HG03460 (cell line): ENCODE results near the gene THAP7.
A peak's percentile ranks its signal among the peaks of the same experiment; 100 is the strongest.
"Not testable (repeated sequence)": the region's sequence is repeated elsewhere in the genome, so short reads cannot be mapped to it uniquely, and the experiment has no call there.

Source experiments
- ATAC-seq: cut with Tn5 transposase; IDR thresholded peaks from one replicate; pipeline ENCODE4 v1.9.1; 2021; ENCODE audit not compliant: unreplicated experiment

THAP7 gene

GRCh38 chr22:21001601-21002325, at the start of gene THAP7:
TSS of gene THAP7 (minus strand) at chr22:21002118. CDS start at chr22:21001911, 207 bp downstream.
- ATAC-seq, result peak; percentile 88

GRCh38 chr22:21051145-21051830, 49.4 kb upstream of the THAP7 start:
- ATAC-seq, result no peak

DNA sequence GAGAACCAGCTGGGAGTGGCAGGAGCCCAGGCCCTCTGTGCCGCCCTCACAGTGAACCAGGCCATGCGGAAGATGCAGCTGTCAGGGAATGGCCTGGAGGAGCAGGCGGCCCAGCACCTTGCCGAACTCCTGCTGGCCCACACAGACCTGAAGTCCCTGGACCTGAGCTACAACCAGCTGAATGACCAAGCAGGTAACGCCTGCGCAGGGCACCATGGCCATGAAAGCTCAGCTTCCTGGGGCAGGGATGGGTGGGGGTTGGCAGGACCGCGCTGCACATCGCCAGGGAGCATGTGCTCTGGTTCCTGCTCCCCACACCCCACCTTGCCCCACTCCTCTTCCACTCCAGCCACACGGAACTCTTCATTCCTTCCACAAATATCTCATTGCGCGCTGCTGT, 47.0 kb upstream of the THAP7 start:
- ATAC-seq, result not testable (repeated sequence)

- ATAC-seq, result not testable (repeated sequence)
Observed at GRCh38 chr22:21048448-21048847, 46.5 kb upstream of the THAP7 start.

DNA sequence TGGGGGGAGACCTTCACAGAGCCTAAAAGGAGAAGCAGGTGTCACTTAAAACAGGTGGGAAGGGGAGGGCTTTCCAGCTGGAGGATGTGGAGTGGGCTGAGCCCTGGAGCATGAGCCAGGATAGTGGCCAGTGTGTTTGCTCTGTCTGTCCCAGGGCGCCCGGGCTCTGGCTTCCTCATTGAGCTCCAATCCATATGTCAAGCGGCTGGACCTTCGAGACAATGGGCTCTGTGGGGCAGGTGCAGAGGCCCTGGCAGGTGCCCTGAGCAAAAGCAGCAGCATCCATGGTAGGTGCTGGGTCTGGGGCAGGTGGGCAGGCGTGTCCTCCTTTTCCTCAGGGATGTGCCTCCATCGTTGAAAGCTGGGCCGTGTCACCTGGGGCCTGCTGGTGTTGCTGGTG, 45.8 kb upstream of the THAP7 start:
- no peak for ATAC-seq

- no peak for ATAC-seq
Observed at GRCh38 chr22:21047035-21047661, 45.2 kb upstream of the THAP7 start.

- ATAC-seq, result peak; percentile 82
Observed at GRCh38 chr22:21045585-21046294, 43.8 kb upstream of the THAP7 start, which contains the start of gene LRRC74B. TSS of gene LRRC74B (plus strand) at chr22:21045946. CDS start at chr22:21045987, 41 bp downstream.

- no peak for ATAC-seq
Observed at GRCh38 chr22:21044931-21045584, 43.1 kb upstream of the THAP7 start.

DNA sequence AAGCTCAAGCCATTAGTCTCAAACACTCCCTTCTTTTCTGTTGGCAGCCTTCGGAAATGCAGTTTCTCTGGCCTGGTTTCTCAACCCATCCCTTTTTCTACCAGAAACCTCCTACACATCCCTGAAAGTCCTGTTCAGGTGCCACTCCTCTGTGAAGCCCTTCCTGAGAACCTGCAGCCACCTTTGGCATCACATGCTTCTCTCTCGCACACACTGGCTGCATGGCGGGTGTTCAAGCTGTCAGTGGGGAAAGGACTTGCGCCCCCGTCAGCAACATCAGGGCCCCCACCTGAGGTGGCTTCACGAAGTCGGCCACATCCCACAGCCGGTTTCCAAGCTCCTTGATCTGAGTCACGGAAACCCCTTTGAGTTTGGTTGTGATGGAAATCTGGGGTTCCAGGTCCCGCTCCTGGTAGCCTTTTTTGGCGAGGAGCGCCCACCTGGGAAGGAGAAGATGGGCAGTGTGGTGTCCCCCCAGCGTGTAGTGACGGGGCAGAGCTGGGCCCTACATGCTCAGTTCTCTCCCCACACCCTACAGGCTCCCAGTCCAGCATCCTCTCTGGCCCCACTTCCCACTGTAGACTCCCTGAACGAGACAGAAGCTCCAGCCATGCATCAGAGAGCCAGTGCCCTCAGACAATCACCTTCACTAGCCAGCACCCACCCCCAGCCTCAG, 42.1 kb upstream of the THAP7 start:
- no peak for ATAC-seq

DNA sequence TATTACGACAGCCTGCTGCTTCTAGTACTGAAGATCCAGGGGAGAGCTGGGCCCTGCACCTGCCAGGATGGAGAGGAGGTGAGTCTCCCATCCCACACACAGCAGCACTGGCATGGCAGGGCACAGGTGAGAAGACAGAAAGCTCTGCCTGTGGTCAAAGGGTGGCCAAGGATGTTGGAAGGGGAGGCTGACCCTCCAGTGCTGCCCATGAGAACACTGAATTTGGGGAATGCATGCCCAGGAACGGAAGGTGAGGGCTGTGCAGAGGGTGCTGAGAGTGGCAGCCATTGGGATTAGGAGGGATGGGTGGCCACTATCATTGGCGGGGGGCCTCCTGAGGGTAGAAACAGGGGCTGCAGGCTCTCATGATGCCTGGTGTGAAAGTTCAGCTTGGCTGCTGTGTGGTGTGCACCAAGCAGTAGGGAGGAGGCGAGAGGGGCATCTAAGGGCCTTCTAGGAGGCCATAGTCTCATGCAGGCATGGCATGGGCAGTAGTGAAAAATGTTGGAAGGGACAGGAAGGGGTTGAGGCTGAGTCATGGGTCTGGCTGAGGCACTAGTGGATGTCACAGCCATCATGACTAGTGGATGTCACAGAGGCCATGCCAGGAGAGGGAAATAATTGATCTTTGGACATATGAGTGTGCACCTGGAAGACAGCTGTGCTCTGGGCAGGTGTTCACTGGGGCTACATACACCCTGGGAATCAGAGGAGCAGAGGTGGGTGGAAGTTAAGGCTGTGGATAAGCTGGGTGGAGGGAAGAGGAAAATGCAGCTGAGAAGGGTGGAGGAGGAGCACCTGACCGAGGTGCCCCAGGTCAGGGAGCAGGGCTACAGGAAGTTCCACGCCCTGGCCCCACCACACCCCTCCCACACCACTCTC, 41.3 kb upstream of the THAP7 start:
- no peak for ATAC-seq

- no peak for ATAC-seq
Observed at GRCh38 chr22:21041937-21042336, 40.0 kb upstream of the THAP7 start.

GRCh38 chr22:21039158-21039557, 37.2 kb upstream of the THAP7 start:
- ATAC-seq, result not testable (repeated sequence)

DNA sequence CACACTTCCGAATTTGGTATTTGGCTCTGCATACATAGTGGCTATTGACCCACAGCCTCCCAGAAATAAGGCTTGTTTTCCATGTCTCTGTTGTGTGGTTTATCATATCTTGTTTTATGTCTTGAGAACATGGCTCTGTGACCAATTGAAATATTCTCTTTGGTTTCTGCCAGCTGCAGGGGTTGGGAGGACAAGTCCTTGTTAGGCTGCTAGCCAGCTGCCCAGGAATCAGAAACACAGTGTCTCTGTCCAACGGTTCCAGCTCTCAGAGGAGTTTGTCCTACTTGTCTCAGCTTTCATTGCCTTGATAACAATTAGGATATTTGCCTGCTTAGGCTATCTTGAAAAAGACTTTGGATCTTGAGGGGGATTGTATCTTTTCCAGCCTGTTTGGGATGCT, 36.5 kb upstream of the THAP7 start:
- no peak for ATAC-seq

DNA sequence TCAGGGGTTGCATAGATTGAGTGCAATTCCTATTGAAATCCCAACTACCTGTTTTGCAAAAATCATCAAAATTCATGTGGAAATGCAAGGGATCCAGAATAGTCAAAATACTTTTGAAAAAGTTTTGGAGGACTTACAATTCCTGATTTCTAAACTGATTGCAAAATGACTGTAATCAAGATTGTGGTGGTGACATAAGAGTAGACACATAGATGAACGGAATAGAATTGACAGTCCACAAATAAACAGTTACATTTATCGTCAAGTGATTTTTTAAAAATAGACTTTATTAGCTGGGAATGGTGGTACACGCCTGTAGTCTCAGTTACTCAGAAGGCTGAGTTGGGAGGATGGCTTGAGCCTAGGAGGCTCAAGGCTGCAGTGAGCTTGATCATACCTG, 33.1 kb upstream of the THAP7 start:
- no peak for ATAC-seq

DNA sequence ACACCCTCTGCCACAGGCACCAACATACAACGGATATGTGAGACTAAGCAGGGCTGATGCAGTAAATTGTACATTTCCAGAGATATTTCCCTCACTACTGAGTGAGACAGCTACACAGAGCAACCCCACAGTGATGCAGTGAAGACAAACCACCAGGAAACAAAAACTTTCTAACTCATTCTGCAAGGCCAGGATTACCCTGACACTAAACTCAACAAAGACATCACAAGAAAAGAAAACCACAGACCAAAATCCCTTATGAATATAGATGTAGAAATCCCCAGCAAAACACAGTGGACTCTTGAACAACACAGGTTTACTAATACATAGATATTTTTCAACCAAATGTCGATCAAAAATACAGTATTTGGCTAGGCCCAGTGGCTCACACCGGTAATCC, 32.0 kb upstream of the THAP7 start:
- ATAC-seq, result no peak

- ATAC-seq, result no peak
Observed at GRCh38 chr22:21032868-21033688, 31.2 kb upstream of the THAP7 start.

DNA sequence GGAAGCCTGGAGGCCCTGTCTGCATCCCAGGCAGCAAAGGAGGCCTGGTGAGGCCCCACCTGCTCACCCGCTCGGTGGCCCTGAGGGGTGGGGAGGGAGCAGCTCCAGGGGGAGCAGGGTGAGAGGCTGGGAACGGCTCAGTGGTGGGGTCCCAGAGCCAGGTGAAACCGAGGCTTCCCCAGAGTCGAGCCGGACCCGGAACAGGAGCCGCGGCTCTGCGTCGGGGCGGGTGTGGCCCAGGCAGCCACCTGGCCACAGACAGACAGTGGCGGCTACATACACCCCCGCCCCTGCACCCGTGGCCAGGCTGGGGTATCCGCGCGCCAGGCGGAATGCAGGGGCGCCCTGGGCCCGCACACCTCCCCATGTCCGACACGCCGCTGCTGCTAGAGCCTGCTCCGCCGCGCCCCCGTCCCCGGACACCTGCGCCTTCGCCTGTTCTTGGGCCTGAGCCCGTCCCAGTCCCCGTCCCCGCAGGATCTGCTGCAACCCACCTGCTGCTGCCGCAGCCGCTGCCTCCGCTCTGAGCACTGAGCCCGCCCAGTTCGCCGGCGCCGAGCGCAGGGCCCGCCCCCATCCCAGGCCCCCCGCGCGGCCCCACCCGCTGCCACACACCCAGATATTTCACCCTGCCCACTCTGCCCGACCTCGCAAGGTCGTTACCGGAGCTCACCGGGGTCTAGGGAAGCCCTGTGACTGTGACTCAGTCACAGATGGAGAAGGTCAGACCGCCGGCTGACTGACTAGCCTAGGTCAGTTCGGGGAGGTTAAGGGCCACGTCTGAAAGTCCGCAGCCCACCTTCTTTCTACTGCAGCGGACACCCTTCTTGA, 30.3 kb upstream of the THAP7 start, which contains the start of gene SLC7A4:
SLC7A4 (minus strand) TSS at position 525 of the 831 bp plus-strand sequence. CDS start 749 bp downstream, outside the sequence.
- no peak for ATAC-seq
